GM04503 (cell line): ENCODE data around the gene TULP4.
"Not testable (repeated sequence)": the region's sequence is repeated elsewhere in the genome, so short reads cannot be mapped to it uniquely, and the experiment has no call there.

ENCODE experiments used
- DNase-seq: peaks from one replicate; pipeline ENCODE4 v3.0.0-alpha.2; 2012; ENCODE audit warnings: low read depth

Gene TULP4

DNA sequence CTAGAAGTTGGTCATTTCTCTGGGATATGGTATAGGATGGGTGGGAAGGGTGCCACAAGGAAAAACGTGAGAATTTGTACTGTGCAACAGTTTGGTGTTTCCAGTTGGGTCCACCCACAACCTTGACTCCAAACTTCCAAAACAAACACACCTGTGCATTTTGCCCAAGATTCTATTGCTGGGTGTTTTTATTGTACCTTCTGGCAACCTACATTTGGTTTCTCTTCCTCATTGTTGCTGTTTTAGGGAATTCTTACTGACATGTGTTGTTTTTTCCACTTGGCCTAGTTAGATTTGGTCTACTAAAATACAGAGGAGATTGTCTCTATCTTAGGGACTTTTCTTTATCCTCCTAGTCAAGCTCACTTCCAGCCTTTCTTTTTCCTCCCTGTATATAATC, 16.7 kb downstream of the TULP4 start:
- no peak for DNase-seq

- no peak for DNase-seq
Measured at GRCh38 chr6:158329531-158329930, 17.3 kb downstream of the TULP4 start.

DNA sequence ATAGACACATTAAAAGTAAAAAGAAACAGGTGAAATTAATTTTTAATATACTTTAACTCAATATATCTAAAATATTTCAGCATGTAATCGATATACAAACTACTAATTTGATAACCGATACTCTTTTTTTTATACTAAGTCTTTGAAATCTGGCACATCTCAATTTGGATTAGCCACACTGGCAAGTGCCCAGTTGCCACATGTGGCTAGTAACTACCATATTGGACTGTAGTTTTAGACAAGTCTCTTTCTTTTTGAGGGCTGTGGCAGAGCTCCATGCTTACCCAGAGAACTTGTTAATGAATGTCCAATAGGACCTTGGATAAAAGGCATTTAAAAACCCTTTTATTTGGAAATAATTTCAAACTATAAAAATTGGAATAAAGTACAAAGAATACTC, 17.8 kb downstream of the TULP4 start:
- no peak for DNase-seq

DNA sequence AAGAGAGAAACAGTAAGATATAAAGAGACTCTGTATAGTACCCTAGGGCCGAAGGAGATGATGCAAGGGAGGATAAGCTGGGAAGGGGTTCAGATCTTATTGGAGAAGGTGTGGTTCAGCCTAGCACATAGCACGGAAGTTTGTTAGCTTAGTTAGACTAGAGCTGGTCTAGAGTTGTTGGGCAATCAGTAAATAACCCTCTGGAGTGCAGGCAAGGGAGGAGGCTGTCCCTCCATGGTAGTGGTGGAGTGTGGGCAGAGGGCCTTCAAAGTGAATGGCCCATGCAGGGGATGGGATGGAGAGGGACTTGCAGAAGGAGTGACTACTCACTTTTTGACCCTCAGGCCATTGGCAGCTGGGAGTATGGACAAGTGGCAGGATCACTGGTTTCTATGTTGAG, 20.0 kb downstream of the TULP4 start:
- DNase-seq: no peak

GRCh38 chr6:158333094-158333493, 20.8 kb downstream of the TULP4 start:
- DNase-seq: no peak

GRCh38 chr6:158334534-158334933, 22.3 kb downstream of the TULP4 start:
- DNase-seq: no peak

- DNase-seq: no peak
Measured at GRCh38 chr6:158337332-158337731, 25.1 kb downstream of the TULP4 start.

GRCh38 chr6:158338311-158339112, 26.2 kb downstream of the TULP4 start:
- DNase-seq: no peak

GRCh38 chr6:158339197-158339596, 26.9 kb downstream of the TULP4 start:
- DNase-seq: not testable (repeated sequence)

- DNase-seq: no peak
Measured at GRCh38 chr6:158340252-158340651, 28.0 kb downstream of the TULP4 start.

- no peak for DNase-seq
Measured at GRCh38 chr6:158344534-158344933, 32.3 kb downstream of the TULP4 start.

DNA sequence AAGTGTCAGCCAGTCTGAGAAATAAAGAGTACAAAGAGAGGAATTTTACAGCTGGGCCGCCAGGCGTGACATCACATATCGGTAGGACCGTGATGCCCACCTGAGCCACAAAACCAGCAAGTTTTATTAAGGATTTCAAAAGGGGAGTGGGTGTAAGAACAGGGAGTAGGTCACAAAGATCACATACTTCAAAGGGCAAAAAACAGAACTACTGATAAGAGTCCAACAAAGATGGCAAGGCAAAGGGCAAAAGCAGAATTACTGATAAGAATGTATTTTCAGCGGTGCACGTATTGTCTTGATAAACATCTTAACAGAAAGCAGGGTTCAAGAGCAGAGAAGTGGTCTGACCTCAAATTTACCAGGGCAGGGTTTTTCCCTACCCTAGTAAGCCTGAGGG, 33.2 kb downstream of the TULP4 start:
- not testable (repeated sequence) for DNase-seq

- DNase-seq: no peak
Measured at GRCh38 chr6:158347335-158347734, 35.1 kb downstream of the TULP4 start.

GRCh38 chr6:158348737-158349504, 36.7 kb downstream of the TULP4 start:
- not testable (repeated sequence) for DNase-seq

DNA sequence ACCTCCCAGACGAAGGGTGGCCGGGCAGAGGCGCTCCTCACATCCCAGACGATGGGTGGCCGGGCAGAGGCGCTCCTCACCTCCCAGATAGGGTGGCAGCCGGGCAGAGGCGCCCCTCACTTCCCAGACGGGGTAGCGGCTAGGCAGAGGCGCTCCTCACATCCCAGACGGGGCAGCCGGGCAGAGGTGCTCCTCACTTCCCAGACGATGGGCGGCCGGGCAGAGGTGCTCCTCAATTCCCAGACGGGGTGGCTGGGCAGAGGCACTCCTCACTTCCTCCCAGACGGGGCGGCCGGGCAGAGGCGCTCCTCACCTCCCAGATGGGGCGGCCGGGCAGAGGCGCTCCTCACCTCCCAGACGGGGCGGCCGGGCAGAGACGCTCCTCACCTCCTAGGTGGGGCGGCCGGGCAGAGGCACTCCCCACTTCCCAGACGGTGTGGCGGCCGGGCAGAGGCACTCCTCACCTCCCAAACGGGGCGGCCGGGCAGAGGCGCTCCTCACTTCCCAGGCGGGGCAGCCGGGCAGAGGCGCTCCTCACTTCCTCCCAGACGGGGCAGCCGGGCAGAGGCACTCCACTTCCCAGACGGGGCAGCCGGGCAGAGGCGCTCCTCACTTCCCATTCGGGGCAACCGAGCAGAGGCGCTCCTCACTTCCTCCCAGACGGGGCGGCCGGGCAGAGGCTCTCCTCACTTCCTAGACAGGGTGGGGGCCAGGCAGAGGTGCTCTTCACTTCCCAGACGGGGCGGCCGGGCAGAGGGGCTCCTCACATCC, 37.4 kb downstream of the TULP4 start:
- DNase-seq: not testable (repeated sequence)

- not testable (repeated sequence) for DNase-seq
Measured at GRCh38 chr6:158350731-158351130, 38.5 kb downstream of the TULP4 start.

DNA sequence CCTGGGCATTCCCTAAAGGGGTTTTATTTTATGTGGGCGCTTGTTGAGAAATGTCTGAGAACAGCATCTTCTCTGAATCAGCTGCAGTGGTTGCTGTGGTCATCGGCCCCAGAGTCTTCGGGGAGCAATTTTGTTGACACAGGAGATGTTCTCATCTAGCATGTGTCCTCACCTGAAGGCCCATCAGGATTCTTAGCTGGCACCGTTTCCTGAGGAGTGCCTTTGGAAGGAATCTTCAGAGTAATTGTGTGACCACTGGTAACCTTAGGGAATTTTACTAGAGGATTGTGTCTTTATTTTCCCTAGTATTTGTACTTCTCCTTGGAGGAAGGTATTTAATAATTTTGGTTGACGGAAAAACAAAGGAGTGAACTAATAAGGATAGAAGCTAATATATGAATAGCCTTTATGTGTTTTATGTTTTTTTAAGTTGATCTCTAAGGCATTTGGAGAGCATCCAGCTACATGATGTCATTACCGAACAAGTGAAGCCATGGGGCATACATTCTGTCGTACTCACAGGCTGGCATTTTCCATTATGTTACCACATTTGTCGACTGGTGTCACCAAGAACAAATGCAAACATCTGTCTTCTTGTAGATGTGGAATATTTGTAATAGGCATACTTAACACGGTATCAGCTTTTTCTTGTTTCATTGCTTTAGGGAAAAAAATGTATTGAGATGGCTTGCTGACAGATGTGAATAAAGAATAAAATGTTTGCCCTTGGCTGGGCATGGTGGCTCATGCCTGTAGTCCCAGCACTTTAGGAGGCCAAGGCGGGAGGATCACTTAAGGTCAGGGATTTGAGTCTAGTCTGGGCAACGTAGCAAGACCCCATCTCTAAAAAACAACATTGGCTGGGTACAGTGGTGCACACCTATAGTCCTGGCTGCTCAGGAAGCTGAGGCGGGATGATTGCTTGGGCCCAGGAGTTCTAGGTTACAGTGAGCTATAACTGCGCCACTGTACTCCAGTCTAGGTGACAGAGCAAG, 41.9 kb downstream of the TULP4 start:
- DNase-seq: no peak

- no peak for DNase-seq
Measured at GRCh38 chr6:158356586-158357546, 44.6 kb downstream of the TULP4 start.

DNA sequence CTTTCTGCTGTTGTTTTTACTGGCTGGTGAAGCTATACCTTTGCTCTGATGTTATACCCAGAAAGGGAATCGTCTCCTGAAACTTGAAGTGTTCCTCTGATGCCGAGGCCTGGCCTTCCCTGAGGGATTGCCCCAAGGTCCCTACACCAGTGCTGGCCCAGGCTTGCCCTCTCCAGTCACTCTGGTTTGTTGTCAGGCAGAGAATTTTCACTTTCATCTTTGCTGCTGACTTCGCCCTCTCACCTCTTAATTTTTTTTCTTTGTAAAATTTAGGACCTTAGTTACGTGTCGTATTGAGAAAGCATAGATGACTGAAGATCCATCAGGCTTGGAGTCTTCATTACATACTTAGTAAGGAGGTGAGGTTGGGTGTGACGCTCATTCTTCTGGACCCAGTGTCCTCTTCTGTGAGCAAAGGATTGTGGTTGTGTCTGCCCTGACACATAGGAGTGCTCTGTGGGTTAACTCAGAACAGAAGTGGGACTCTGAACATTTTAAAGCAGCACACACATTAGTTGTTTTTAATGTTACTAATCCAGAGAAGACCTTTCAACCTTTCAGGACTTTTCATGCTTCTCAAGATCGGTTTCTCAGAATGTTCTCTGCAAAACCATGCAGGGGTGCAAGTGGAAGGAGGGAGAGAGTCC, 45.4 kb downstream of the TULP4 start:
- no peak for DNase-seq
